ENCODE measurements around the gene SLC9A9.

The SLC9A9 gene

GRCh38 chr3:143263852-143264513 is 584.3 kb downstream of the SLC9A9 start:
- H2AFZ ChIP-seq (ENCODE audit: low read depth, low read length) = no peak overlapping the region
- no peaks in the 10 kb centered on the region for H3K9me3 ChIP-seq (ENCODE audit: insufficient read depth, low read length, severe bottlenecking)
- ATAC-seq (ENCODE audit: insufficient read depth, low read depth) (peak; percentile 71), DNase-seq (peak; percentile 42)
- H3K4me2 ChIP-seq (ENCODE audit: insufficient read depth, low read length) = no peak overlapping the region
- H4K20me1 ChIP-seq (ENCODE audit: insufficient read depth, low read length) = no peaks in the 10 kb centered on the region
- H3K27ac ChIP-seq (ENCODE audit: low read length) = peak overlapping the region; percentile 6
- H3K36me3 ChIP-seq (ENCODE audit: insufficient read depth, low read length) = no peaks in the 10 kb centered on the region
- H3K27me3 ChIP-seq (ENCODE audit: insufficient read depth, low read length, poor library complexity) = no peaks in the 10 kb centered on the region
- H3K9ac ChIP-seq (ENCODE audit: low read depth, low read length) = no peak overlapping the region
- H3K4me1 ChIP-seq (ENCODE audit: insufficient read depth, low read length) = peaks cover 28% of the 10 kb centered on the region
- no peak overlapping the region for H3K4me3 ChIP-seq (ENCODE audit: low read depth in 1 of 2, low read length in 2 of 2)
- no peak for TF ChIP-seq EZH2 (IDR thresholded peaks at IDR 0.05; ENCODE audit: borderline replicate concordance, low read depth, low read length, severe bottlenecking)
- TF ChIP-seq, protein P1, sequence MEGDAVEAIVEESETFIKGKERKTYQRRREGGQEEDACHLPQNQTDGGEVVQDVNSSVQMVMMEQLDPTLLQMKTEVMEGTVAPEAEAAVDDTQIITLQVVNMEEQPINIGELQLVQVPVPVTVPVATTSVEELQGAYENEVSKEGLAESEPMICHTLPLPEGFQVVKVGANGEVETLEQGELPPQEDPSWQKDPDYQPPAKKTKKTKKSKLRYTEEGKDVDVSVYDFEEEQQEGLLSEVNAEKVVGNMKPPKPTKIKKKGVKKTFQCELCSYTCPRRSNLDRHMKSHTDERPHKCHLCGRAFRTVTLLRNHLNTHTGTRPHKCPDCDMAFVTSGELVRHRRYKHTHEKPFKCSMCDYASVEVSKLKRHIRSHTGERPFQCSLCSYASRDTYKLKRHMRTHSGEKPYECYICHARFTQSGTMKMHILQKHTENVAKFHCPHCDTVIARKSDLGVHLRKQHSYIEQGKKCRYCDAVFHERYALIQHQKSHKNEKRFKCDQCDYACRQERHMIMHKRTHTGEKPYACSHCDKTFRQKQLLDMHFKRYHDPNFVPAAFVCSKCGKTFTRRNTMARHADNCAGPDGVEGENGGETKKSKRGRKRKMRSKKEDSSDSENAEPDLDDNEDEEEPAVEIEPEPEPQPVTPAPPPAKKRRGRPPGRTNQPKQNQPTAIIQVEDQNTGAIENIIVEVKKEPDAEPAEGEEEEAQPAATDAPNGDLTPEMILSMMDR (IDR thresholded peaks at IDR 0.05; ENCODE audit: borderline replicate concordance, extremely low read depth, low read length, poor library complexity, severe bottlenecking) = no peak
- no peaks in the 10 kb centered on the region for H3K79me2 ChIP-seq (ENCODE audit: insufficient read depth, low read length)

GRCh38 chr3:143261848-143262247 is 586.4 kb downstream of the SLC9A9 start:
- TF ChIP-seq EZH2 (IDR thresholded peaks at IDR 0.05; ENCODE audit: borderline replicate concordance, low read depth, low read length, severe bottlenecking) = no peak
- TF ChIP-seq, protein P1 (IDR thresholded peaks at IDR 0.05; ENCODE audit: borderline replicate concordance, extremely low read depth, low read length, poor library complexity, severe bottlenecking) = no peak
- Histone ChIP-seq H3K4me3 (ENCODE audit: low read depth in 1 of 2, low read length in 2 of 2) (no peak overlapping the region), H3K27ac (ENCODE audit: low read length) (no peak overlapping the region), H3K79me2 (ENCODE audit: insufficient read depth, low read length) (no peaks in the 10 kb centered on the region), H3K4me1 (ENCODE audit: insufficient read depth, low read length) (peaks cover 23% of the 10 kb centered on the region), H3K4me2 (ENCODE audit: insufficient read depth, low read length) (no peak overlapping the region), H3K9me3 (ENCODE audit: insufficient read depth, low read length, severe bottlenecking) (no peaks in the 10 kb centered on the region), H3K36me3 (ENCODE audit: insufficient read depth, low read length) (no peaks in the 10 kb centered on the region), H2AFZ (ENCODE audit: low read depth, low read length) (no peak overlapping the region), H3K27me3 (ENCODE audit: insufficient read depth, low read length, poor library complexity) (no peaks in the 10 kb centered on the region), H3K9ac (ENCODE audit: low read depth, low read length) (no peak overlapping the region), H4K20me1 (ENCODE audit: insufficient read depth, low read length) (no peaks in the 10 kb centered on the region)
- no peak for DNase-seq
- ATAC-seq (ENCODE audit: insufficient read depth, low read depth) = no peak

- Histone ChIP-seq H3K36me3 (ENCODE audit: insufficient read depth, low read length) (no peaks in the 10 kb centered on the region), H3K4me3 (ENCODE audit: low read depth in 1 of 2, low read length in 2 of 2) (no peak overlapping the region)
These were observed 589.6 kb downstream of the SLC9A9 start for GRCh38 chr3:143258692-143259091.

More at GRCh38 chr3:143258692-143259091, 589.6 kb downstream of the SLC9A9 start:
- H3K4me1 ChIP-seq (ENCODE audit: insufficient read depth, low read length) = peaks cover 8% of the 10 kb centered on the region
- H3K4me2 ChIP-seq (ENCODE audit: insufficient read depth, low read length) = no peak overlapping the region
- ATAC-seq (ENCODE audit: insufficient read depth, low read depth) (no peak), DNase-seq (no peak)
- no peak overlapping the region for H2AFZ ChIP-seq (ENCODE audit: low read depth, low read length)
- no peak overlapping the region for H3K9ac ChIP-seq (ENCODE audit: low read depth, low read length)
- TF ChIP-seq, protein P1 (IDR thresholded peaks at IDR 0.05; ENCODE audit: borderline replicate concordance, extremely low read depth, low read length, poor library complexity, severe bottlenecking) = no peak
- no peak for TF ChIP-seq EZH2 (IDR thresholded peaks at IDR 0.05; ENCODE audit: borderline replicate concordance, low read depth, low read length, severe bottlenecking)
- H3K9me3 ChIP-seq (ENCODE audit: insufficient read depth, low read length, severe bottlenecking) = no peaks in the 10 kb centered on the region
- H4K20me1 ChIP-seq (ENCODE audit: insufficient read depth, low read length) = no peaks in the 10 kb centered on the region
- no peak overlapping the region for H3K27ac ChIP-seq (ENCODE audit: low read length)
- H3K79me2 ChIP-seq (ENCODE audit: insufficient read depth, low read length) = no peaks in the 10 kb centered on the region
- no peaks in the 10 kb centered on the region for H3K27me3 ChIP-seq (ENCODE audit: insufficient read depth, low read length, poor library complexity)

All from DND-41 (cell line).